SK-N-SH (cell line): ENCODE data around the gene GPR89B.

ENCODE experiments used
- FOXJ3 ChIP-seq: sonication (generic); formaldehyde crosslinking; IDR thresholded peaks from 2 replicates; pipeline ENCODE4 v1.5.1; 2020; ENCODE audit warnings: mild to moderate bottlenecking, missing genetic modification reagents
- TF ChIP-seq, protein P1 (sequence below): fragments of 200-600 bp; sonication (generic); IDR thresholded peaks from 2 replicates; pipeline ENCODE4 v1.6.1; 2017; ENCODE audit warnings: antibody characterized with exemption, mild to moderate bottlenecking, moderate library complexity

GRCh38 chr1:147882535-147882934, 45.7 kb upstream of the GPR89B start:
- TF ChIP-seq, protein P1, sequence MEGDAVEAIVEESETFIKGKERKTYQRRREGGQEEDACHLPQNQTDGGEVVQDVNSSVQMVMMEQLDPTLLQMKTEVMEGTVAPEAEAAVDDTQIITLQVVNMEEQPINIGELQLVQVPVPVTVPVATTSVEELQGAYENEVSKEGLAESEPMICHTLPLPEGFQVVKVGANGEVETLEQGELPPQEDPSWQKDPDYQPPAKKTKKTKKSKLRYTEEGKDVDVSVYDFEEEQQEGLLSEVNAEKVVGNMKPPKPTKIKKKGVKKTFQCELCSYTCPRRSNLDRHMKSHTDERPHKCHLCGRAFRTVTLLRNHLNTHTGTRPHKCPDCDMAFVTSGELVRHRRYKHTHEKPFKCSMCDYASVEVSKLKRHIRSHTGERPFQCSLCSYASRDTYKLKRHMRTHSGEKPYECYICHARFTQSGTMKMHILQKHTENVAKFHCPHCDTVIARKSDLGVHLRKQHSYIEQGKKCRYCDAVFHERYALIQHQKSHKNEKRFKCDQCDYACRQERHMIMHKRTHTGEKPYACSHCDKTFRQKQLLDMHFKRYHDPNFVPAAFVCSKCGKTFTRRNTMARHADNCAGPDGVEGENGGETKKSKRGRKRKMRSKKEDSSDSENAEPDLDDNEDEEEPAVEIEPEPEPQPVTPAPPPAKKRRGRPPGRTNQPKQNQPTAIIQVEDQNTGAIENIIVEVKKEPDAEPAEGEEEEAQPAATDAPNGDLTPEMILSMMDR = no peak
- no peak for TF ChIP-seq FOXJ3 (CRISPR knock-in tag)
